CD4-positive, alpha-beta T cell treated with Interleukin-10 for 1 hour (primary cell): ENCODE measurements around the gene MSMB.
A peak's percentile ranks its signal among the peaks of the same experiment; 100 is the strongest.

Experiments used
- DNase-seq: peaks from one replicate; pipeline ENCODE4 v3.0.0-alpha.2; 2020

The MSMB gene

GRCh38 chr10:46031648-46032532, 14.2 kb downstream of the MSMB start:
- DNase-seq = no peak

- DNase-seq = peak; percentile 97
Measured at GRCh38 chr10:46030091-46030937, 15.8 kb downstream of the MSMB start, which contains the start of gene NCOA4. TSS of gene NCOA4 (minus strand) at chr10:46030623. CDS start at chr10:46016680, 13,943 bp downstream.

GRCh38 chr10:46029461-46030030, 16.5 kb downstream of the MSMB start:
- no peak for DNase-seq

- DNase-seq = peak; percentile 73
Measured at GRCh38 chr10:46028584-46029460, 17.2 kb downstream of the MSMB start.

- DNase-seq = no peak
Measured at GRCh38 chr10:46026106-46026505, 20.0 kb downstream of the MSMB start.

- no peak for DNase-seq
Measured at GRCh38 chr10:46025406-46025805, 20.7 kb downstream of the MSMB start.

- DNase-seq = no peak
Measured at GRCh38 chr10:46024948-46025347, 21.1 kb downstream of the MSMB start.

- DNase-seq = peak; percentile 83
Measured at GRCh38 chr10:46022978-46023702, 22.9 kb downstream of the MSMB start.

- DNase-seq = no peak
Measured at GRCh38 chr10:46020344-46020657, 25.8 kb downstream of the MSMB start.

- no peak for DNase-seq
Measured at GRCh38 chr10:46019569-46020343, 26.3 kb downstream of the MSMB start.

GRCh38 chr10:46019177-46019528, 26.9 kb downstream of the MSMB start:
- no peak for DNase-seq

- DNase-seq = no peak
Measured at GRCh38 chr10:46018453-46019176, 27.5 kb downstream of the MSMB start.

- DNase-seq = no peak
Measured at GRCh38 chr10:46017733-46018132, 28.3 kb downstream of the MSMB start.

- DNase-seq = no peak
Measured at GRCh38 chr10:46016811-46017210, 29.3 kb downstream of the MSMB start.

- DNase-seq = no peak
Measured at GRCh38 chr10:46016190-46016589, 29.9 kb downstream of the MSMB start.

- DNase-seq = no peak
Measured at GRCh38 chr10:46014683-46015405, 31.2 kb downstream of the MSMB start.

GRCh38 chr10:46014206-46014605, 31.9 kb downstream of the MSMB start:
- DNase-seq = no peak

GRCh38 chr10:46012746-46013145, 33.3 kb downstream of the MSMB start:
- DNase-seq = no peak

- no peak for DNase-seq
Measured at GRCh38 chr10:46006219-46006618, 39.9 kb downstream of the MSMB start.

- no peak for DNase-seq
Measured at GRCh38 chr10:46005383-46005782, 40.7 kb downstream of the MSMB start.
